ENCODE data around the gene WDR73.
A peak's percentile ranks its signal among the peaks of the same experiment; 100 is the strongest.

DNA sequence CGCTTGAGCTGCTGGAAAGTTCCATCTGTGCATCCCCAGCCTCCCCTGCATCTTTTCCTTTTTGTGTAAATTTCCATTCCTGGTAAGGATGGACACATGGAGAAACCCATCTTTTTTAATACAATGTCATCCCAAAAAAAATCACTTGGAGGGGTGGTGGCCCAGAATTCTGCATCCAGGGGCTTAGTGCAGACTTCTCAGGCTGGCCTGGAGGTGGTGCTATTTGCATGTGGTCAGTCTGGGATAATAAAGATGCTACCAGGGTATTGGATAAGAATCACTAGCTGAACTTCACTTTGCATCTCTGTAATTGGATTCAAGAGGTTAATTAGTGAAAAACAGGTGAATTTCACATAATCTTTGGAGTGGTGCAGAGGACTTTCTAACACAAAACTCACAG, 55.1 kb downstream of the WDR73 start:
- TF ChIP-seq, protein P1, sequence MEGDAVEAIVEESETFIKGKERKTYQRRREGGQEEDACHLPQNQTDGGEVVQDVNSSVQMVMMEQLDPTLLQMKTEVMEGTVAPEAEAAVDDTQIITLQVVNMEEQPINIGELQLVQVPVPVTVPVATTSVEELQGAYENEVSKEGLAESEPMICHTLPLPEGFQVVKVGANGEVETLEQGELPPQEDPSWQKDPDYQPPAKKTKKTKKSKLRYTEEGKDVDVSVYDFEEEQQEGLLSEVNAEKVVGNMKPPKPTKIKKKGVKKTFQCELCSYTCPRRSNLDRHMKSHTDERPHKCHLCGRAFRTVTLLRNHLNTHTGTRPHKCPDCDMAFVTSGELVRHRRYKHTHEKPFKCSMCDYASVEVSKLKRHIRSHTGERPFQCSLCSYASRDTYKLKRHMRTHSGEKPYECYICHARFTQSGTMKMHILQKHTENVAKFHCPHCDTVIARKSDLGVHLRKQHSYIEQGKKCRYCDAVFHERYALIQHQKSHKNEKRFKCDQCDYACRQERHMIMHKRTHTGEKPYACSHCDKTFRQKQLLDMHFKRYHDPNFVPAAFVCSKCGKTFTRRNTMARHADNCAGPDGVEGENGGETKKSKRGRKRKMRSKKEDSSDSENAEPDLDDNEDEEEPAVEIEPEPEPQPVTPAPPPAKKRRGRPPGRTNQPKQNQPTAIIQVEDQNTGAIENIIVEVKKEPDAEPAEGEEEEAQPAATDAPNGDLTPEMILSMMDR (IDR thresholded peaks at IDR 0.05; ENCODE audit: insufficient read depth, low read length) = peak; percentile 78
- TF ChIP-seq POLR2AphosphoS5 (IDR thresholded peaks at IDR 0.05; ENCODE audit: low read depth) (no peak), REST (IDR thresholded peaks at IDR 0.05; ENCODE audit: insufficient replicate concordance, low read depth) (no peak)
